Suprapubic skin (tissue), 4 donors: ENCODE data around the gene CST3. TPM values are rescaled to one million over a fixed set of nuclear protein-coding genes. Genes with fewer than 3 reads are reported as not detected.

Source experiments
- DNase-seq, 2 donors: peaks; one replicate each; pipeline ENCODE4 v3.0.0-alpha.2; 2019; ENCODE audit warnings: low spot score in 2 of 2
- H3K27ac ChIP-seq: fragments of 200-600 bp; sonication (generic); one replicate; pipeline ENCODE4 v1.5.1; 2019
- H3K27me3 ChIP-seq: fragments of 200-600 bp; sonication (generic); one replicate; pipeline ENCODE4 v1.5.1; 2019
- H3K36me3 ChIP-seq: fragments of 200-600 bp; sonication (generic); one replicate; pipeline ENCODE4 v1.5.1; 2019
- H3K4me1 ChIP-seq: fragments of 200-600 bp; sonication (generic); one replicate; pipeline ENCODE4 v1.5.1; 2019
- H3K4me3 ChIP-seq: fragments of 200-600 bp; sonication (generic); one replicate; pipeline ENCODE4 v1.5.1; 2019; ENCODE audit warnings: mild to moderate bottlenecking
- H3K9me3 ChIP-seq: fragments of 200-600 bp; sonication (generic); one replicate; pipeline ENCODE4 v1.5.1; 2019
- CTCF ChIP-seq, 2 donors: fragments of 200-600 bp in 1 of 2; fragments of 450-650 bp in 1 of 2; sonication (generic) in 1 of 2; IDR thresholded peaks; one replicate each; pipeline ENCODE4 v1.5.1; 2016 to 2019; ENCODE audit warnings: antibody characterized with exemption in 2 of 2, mild to moderate bottlenecking in 1 of 2, moderate library complexity in 1 of 2
- EP300 ChIP-seq: sonication (generic); formaldehyde crosslinking; IDR thresholded peaks from one replicate; pipeline ENCODE4 v1.6.1; 2017; ENCODE audit warnings: antibody characterized with exemption
- POLR2A ChIP-seq, 2 donors: fragments of 450-650 bp; IDR thresholded peaks; one replicate each; pipeline ENCODE4 v1.6.1; 2017; ENCODE audit warnings: antibody characterized with exemption in 2 of 2, mild to moderate bottlenecking in 2 of 2, moderate library complexity in 2 of 2
- POLR2AphosphoS5 ChIP-seq, 3 donors: sonication (generic); formaldehyde crosslinking; IDR thresholded peaks; one replicate each; pipeline ENCODE4 v1.6.1; 2017; ENCODE audit warnings: antibody characterized with exemption in 3 of 3
- WGBS: methylation state at CpG from one replicate; pipeline ENCODE4 v1.1.5; 2018; 5-methylcytosine and 5-hydroxymethylcytosine counted together
- total RNA-seq, 4 donors: library from RNA; depleted of rRNA; stranded (reverse); fragments of >200 nt; gene quantifications; one replicate each; pipeline ENCODE4 v1.1.0, GENCODE V29; 2016

Gene CST3
- total RNA-seq, 4 donors from 2014 or later = 258 to 476 (median 386) TPM

DNA sequence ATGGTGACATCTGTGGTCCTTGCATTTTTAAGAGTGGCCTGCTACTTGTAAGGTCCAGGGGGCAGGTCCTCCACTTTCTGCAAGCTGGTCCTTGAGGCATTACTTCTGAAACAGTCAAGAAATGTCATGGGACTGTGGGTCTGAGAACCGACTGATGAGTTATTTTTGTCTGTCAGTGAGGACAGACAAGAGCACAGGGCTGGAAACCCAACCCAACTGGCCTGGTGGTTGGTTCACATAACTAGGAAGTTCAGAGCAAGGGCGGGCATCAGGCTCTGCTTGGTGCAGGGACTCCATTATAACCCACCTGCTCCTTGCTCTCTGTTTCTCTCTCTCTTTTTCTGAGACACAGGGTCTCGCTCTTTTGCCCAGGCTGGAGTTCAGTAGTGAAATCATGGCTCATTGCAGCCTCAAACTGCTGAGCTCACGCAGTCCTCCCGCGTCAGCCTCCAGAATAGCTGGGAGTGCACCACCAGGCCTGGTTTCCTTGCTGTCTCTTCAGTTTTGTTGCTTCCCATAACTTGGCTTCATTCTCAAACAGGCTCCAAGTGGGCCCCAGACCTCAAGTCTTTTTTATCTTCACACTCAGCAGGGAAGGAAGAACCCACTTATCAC is 9.2 kb downstream of the CST3 start:
- Histone ChIP-seq H3K9me3 (no peaks in the 10 kb centered on the region), H3K27ac (peak overlapping the region; percentile 71), H3K4me1 (peaks cover 44% of the 10 kb centered on the region), H3K36me3 (peaks cover 18% of the 10 kb centered on the region), H3K27me3 (no peaks in the 10 kb centered on the region), H3K4me3 (no peak overlapping the region)
- DNase-seq = no peak
- TF ChIP-seq CTCF (IDR thresholded peaks at IDR 0.05) = no peak
- no peak for TF ChIP-seq EP300
- 86% methylated on average over 6 of the region's 6 CpGs for WGBS

DNA sequence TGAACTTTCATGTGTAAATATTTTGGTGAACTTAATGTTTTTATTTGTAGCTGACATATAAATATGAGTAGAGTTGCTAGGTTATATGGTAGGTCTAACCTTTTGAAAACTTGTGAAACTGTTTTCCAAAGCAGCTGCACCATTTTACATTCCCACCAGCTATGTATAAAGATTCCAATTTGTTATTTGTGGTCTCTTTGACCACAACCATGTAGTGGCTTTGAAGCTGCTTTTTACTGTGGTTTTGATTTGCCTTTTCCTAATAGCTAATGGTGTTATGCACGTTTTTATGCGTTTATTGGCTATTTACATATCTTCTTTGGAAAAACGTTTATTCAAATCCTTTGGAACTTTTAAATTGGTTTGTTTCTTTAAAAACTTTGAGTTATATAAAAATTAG is 10.3 kb downstream of the CST3 start:
- Histone ChIP-seq H3K9me3 (no peaks in the 10 kb centered on the region), H3K27ac (no peak overlapping the region), H3K27me3 (no peaks in the 10 kb centered on the region), H3K4me1 (peaks cover 45% of the 10 kb centered on the region), H3K36me3 (peaks cover 8% of the 10 kb centered on the region), H3K4me3 (no peak overlapping the region)
- no peak for TF ChIP-seq POLR2AphosphoS5 (IDR thresholded peaks at IDR 0.05)
- TF ChIP-seq CTCF (IDR thresholded peaks at IDR 0.05) = no peak
- TF ChIP-seq EP300 = no peak
- TF ChIP-seq POLR2A (IDR thresholded peaks at IDR 0.05) = no peak
- 73% methylated on average over 3 of the region's 3 CpGs for WGBS
- DNase-seq = no peak

GRCh38 chr20:23626040-23626620 is 11.6 kb downstream of the CST3 start:
- H3K36me3 ChIP-seq = no peaks in the 10 kb centered on the region
- WGBS = 49% methylated on average over 4 of the region's 4 CpGs
- H3K27me3 ChIP-seq = no peaks in the 10 kb centered on the region
- peak overlapping the region; percentile 32 for H3K27ac ChIP-seq
- no peak for DNase-seq
- TF ChIP-seq EP300 (no peak), POLR2AphosphoS5 (IDR thresholded peaks at IDR 0.05) (no peak), POLR2A (IDR thresholded peaks at IDR 0.05) (no peak), CTCF (IDR thresholded peaks at IDR 0.05) (no peak)
- H3K4me3 ChIP-seq = no peak overlapping the region
- H3K9me3 ChIP-seq = no peaks in the 10 kb centered on the region
- H3K4me1 ChIP-seq = peaks cover 46% of the 10 kb centered on the region

DNA sequence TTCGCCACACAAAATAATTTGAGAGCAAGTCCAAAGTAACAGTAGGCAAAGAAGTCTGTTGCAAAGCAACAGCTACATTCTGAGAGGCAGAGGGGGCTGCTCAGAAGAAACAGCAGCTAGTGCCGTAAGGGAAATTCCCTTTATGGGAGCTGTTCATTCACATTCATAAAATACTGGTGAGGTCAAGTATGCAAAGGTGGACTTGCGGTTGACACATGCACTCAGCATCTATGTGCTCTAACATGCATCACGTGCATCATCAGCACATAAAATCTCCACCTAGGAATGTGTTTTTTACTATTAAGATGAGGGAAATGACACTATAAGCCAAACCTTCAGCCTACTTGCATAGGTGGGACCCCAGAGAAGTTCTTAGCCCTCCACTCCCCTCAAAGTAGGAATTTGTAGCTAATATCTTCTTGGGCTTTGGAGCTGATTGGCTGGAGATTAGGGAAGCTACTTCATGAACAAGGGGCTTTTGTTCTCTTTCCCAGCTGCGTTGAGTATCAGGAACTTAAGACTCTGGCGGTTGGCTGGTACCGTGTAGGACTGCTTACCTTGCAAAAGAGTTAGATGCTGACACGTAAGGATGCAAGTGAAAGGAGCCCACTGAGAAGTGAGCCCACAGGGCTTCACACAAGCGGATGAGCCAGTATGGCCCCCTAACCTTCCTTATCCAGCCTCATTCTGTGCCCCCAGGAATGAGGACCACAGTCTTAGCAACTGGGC is 12.4 kb downstream of the CST3 start:
- TF ChIP-seq POLR2A (IDR thresholded peaks at IDR 0.05) = no peak
- TF ChIP-seq POLR2AphosphoS5 (IDR thresholded peaks at IDR 0.05) = no peak
- no peak for TF ChIP-seq CTCF (IDR thresholded peaks at IDR 0.05)
- TF ChIP-seq EP300 = no peak
- Histone ChIP-seq H3K27me3 (no peaks in the 10 kb centered on the region), H3K9me3 (no peaks in the 10 kb centered on the region), H3K36me3 (no peaks in the 10 kb centered on the region), H3K4me1 (peaks cover 46% of the 10 kb centered on the region), H3K27ac (peak overlapping the region; percentile 32), H3K4me3 (no peak overlapping the region)
- DNase-seq = no peak
- 86% methylated on average over 9 of the region's 9 CpGs for WGBS

DNA sequence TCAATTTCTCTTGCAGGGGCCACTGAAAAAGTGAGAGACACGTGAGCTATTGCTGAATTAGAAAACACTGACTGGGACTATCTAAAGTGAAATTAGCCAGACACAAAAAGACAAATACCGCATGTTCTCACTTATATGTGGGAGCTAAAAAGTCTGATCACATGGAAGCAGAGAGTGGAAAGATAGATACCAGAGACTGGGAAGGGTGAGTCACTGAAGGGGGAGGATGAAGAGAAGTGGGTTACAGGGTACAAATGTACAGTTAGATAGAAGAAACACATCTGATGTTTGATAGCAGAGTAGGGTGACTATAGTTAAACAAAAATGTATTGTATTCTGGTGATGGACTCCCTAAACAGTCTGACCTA is 13.4 kb downstream of the CST3 start:
- Histone ChIP-seq H3K36me3 (no peaks in the 10 kb centered on the region), H3K27me3 (no peaks in the 10 kb centered on the region), H3K9me3 (no peaks in the 10 kb centered on the region), H3K27ac (peak overlapping the region; percentile 84), H3K4me1 (peaks cover 46% of the 10 kb centered on the region), H3K4me3 (no peak overlapping the region)
- no peak for DNase-seq
- TF ChIP-seq CTCF (IDR thresholded peaks at IDR 0.05) (no peak), POLR2A (IDR thresholded peaks at IDR 0.05) (no peak), EP300 (no peak)
- 61% methylated on average over 2 of the region's 2 CpGs for WGBS
